OCI-LY7 (cell line): Measurements from ENCODE around the gene DNAJC6. TPM values are rescaled to one million over a fixed set of nuclear protein-coding genes. Genes with fewer than 3 reads are reported as not detected.
A peak's percentile ranks its signal among the peaks of the same experiment; 100 is the strongest.

ENCODE experiments used
- BruUV-seq: library from RNA; stranded (reverse); fragments of 400-500 nt; replicated peaks from 2 replicates; lab custom pipeline; 2021; lab: Mats Ljungman, UMichigan
- CTCF ChIA-PET: fragments of 300-600 bp; sonication (Branson Sonifier 250); formaldehyde crosslinking; loops from one replicate; lab custom pipeline; 2022; ENCODE audit warnings: antibody characterized with exemption; ENCODE audit not compliant: unreplicated experiment; lab: Charles Lee
- POLR2A ChIA-PET: fragments of 300-600 bp; sonication (Branson Sonifier 250); formaldehyde crosslinking; loops from one replicate; lab custom pipeline; 2022; ENCODE audit warnings: antibody characterized with exemption; lab: Charles Lee
- DNase-seq: peaks from one replicate; pipeline ENCODE4 v3.0.0-alpha.2; 2015; ENCODE audit warnings: low spot score
- H2AFZ ChIP-seq: fragments of 200-600 bp; sonication (generic), shearing (Covaris generic); 2 replicates; pipeline ENCODE4 v1.6.1; 2014; ENCODE audit warnings: mild to moderate bottlenecking, antibody characterized with exemption, low read length, moderate library complexity
- H3K27ac ChIP-seq: fragments of 200-600 bp; sonication (generic); 2 replicates; pipeline ENCODE4 v1.5.1; 2014; ENCODE audit warnings: mixed run types, low read depth, mild to moderate bottlenecking, moderate library complexity, low read length, inconsistent platforms; ENCODE audit not compliant: poor library complexity, severe bottlenecking
- H3K36me3 ChIP-seq: fragments of 200-600 bp; sonication (generic); 2 replicates; pipeline ENCODE4 v1.6.1; 2014; ENCODE audit warnings: mild to moderate bottlenecking, antibody characterized with exemption, low read length, moderate library complexity, mixed read lengths; ENCODE audit not compliant: insufficient read depth
- H3K4me1 ChIP-seq: fragments of 200-600 bp; sonication (generic); 2 replicates; pipeline ENCODE4 v1.5.1; 2014; ENCODE audit warnings: mild to moderate bottlenecking, low read length; ENCODE audit not compliant: insufficient read depth, poor library complexity, severe bottlenecking
- H3K4me2 ChIP-seq: fragments of 200-600 bp; sonication (generic); 2 replicates; pipeline ENCODE4 v1.6.1; 2014; ENCODE audit warnings: mild to moderate bottlenecking, low read length
- H3K4me3 ChIP-seq: fragments of 200-600 bp; sonication (generic); 2 replicates; pipeline ENCODE4 v1.5.1; 2014; ENCODE audit warnings: mild to moderate bottlenecking, low read depth, low read length; ENCODE audit not compliant: poor library complexity, severe bottlenecking
- H3K79me2 ChIP-seq: fragments of 200-600 bp; sonication (generic); 2 replicates; pipeline ENCODE4 v1.6.1; 2016; ENCODE audit warnings: low read depth, mild to moderate bottlenecking, low read length, moderate library complexity, mixed read lengths; ENCODE audit not compliant: insufficient read depth
- H3K9me2 ChIP-seq: fragments of 200-600 bp; sonication (generic); 2 replicates; pipeline ENCODE4 v1.6.1; 2016; ENCODE audit warnings: mild to moderate bottlenecking, low read length, mixed read lengths; ENCODE audit not compliant: insufficient read depth
- H3K9me3 ChIP-seq: fragments of 200-600 bp; sonication (generic); 2 replicates; pipeline ENCODE4 v1.6.1; 2014; ENCODE audit warnings: mild to moderate bottlenecking, mixed run types, low read length, mixed read lengths
- H4K20me1 ChIP-seq: fragments of 200-600 bp; sonication (generic); 2 replicates; pipeline ENCODE4 v1.6.1; 2014; ENCODE audit warnings: mild to moderate bottlenecking, antibody characterized with exemption, low read length, moderate library complexity, mixed read lengths; ENCODE audit not compliant: insufficient read depth
- CTCF ChIP-seq: fragments of 200-600 bp; sonication (generic); conservative IDR thresholded peaks from 2 replicates; pipeline ENCODE4 v1.5.1; 2014; ENCODE audit warnings: mild to moderate bottlenecking, antibody characterized with exemption, low read length, moderate library complexity, mixed read lengths
- EZH2phosphoT487 ChIP-seq: fragments of 200-600 bp; sonication (generic); IDR thresholded peaks from 2 replicates; pipeline ENCODE4 v1.6.1; 2018; ENCODE audit warnings: low read depth, borderline replicate concordance, mild to moderate bottlenecking, mixed run types, antibody characterized with exemption, low read length, moderate library complexity, mixed read lengths
- intact Hi-C: fragments of 100-400 bp; cut with micrococcal nuclease; formaldehyde crosslinking; loops from one replicate; pipeline ENCODE4 v1.10.0; 2022; ENCODE audit not compliant: unreplicated experiment
- total RNA-seq, 2 experiments: library from RNA; depleted of rRNA in 1 of 2; stranded (reverse); fragments of >200 nt in 1 of 2; shearing (Covaris generic) in 1 of 2; gene quantifications; 2 replicates each; pipeline ENCODE4 v1.2.3, GENCODE V29; 2014 to 2022

Gene DNAJC6
- total RNA-seq, 2 experiments from 2014 or later, result 6.6 to 10.2 TPM

DNA sequence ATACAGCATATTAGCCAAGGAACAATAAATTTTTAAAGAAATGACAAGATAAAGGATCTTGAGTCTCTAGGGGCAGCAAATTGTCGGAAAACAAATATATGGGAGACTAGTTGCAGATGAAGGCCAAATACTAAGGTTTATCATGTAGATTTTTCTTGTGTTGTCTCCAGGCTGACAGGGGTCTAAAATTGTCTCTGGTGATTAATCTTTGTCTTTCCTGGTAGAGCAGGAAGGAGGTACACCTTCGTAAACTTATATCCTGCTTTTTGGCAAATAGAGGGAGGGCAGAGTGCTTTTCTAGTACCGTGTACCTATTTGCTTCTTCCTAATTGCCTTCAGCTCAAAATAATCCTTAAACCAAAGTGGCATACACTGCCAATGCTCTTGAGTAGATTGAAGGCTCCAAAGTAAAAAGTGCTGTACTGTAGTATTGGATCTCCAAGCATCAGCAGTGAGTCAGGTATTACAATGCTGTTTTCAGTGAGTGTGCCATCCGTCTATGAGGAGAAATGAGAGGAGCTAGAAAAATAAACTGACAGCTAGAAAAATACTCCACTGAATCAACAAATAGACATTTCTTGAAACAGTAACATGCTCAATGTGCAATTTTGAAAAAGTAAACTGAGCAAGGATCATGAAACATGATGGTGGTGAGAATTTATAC is 109.3 kb downstream of the DNAJC6 start:
- ChIA-PET POLR2A (interaction anchor here (0.6 to 4.9 kb wide), 12 partner anchors 9 to 839 kb away, joined by 3 to 24 read pairs (median 4); no protein-coding TSS in a partner anchor), CTCF (interaction anchor here (1.5 to 2.4 kb wide), 2 partner anchors 13 to 151 kb away, joined by 4 to 5 read pairs; no protein-coding TSS in a partner anchor)
- Histone ChIP-seq H3K4me3 (no peak overlapping the region), H3K9me3 (no peaks in the 10 kb centered on the region), H4K20me1 (no peaks in the 10 kb centered on the region), H3K4me2 (peak overlapping the region; percentile 79), H3K27ac (no peak overlapping the region), H3K4me1 (peaks cover 20% of the 10 kb centered on the region), H2AFZ (peak overlapping the region; percentile 92), H3K36me3 (no peaks in the 10 kb centered on the region), H3K9me2 (no peaks in the 10 kb centered on the region), H3K79me2 (peaks cover 16% of the 10 kb centered on the region; the same call in 1 of the 2 replicates)
- no TSS peak for BruUV-seq
- DNase-seq, result no peak
- TF ChIP-seq EZH2phosphoT487 (no peak), CTCF (no peak)
- intact Hi-C loops, result no loop called here

- peak overlapping the region; percentile 97 for H3K4me2 ChIP-seq
- CTCF ChIA-PET, result interaction anchor here (0.6 to 2.4 kb wide), 6 partner anchors 11 to 1085 kb away, joined by 3 to 5 read pairs (median 4); no protein-coding TSS in a partner anchor
- intact Hi-C loops, result loop anchor here (1.0 to 5.0 kb wide), 4 partner anchors 166 to 852 kb away; partner anchors contain the start of gene JAK1
- POLR2A ChIA-PET, result interaction anchor here (0.5 to 4.9 kb wide), 26 partner anchors 8 to 1406 kb away, joined by 3 to 24 read pairs (median 4); no protein-coding TSS in a partner anchor
- peak overlapping the region; percentile 92 for H2AFZ ChIP-seq
- H3K9me2 ChIP-seq, result no peaks in the 10 kb centered on the region
- H3K79me2 ChIP-seq, result peaks cover 20% of the 10 kb centered on the region; the same call in 1 of the 2 replicates
- DNase-seq, result peak; percentile 97
- H3K27ac ChIP-seq, result peak overlapping the region; percentile 63
- no peaks in the 10 kb centered on the region for H3K9me3 ChIP-seq
- BruUV-seq, result no TSS peak
- no peak for TF ChIP-seq CTCF
- TF ChIP-seq EZH2phosphoT487, result no peak
- peaks cover 20% of the 10 kb centered on the region for H3K4me1 ChIP-seq
- no peaks in the 10 kb centered on the region for H4K20me1 ChIP-seq
- H3K4me3 ChIP-seq, result peak overlapping the region; percentile 92
- H3K36me3 ChIP-seq, result no peaks in the 10 kb centered on the region
Observed at GRCh38 chr1:65419681-65420589, 110.6 kb downstream of the DNAJC6 start.
